Adrenal gland (tissue), 12 donors: Measurements from ENCODE around the gene SARNP. TPM values are rescaled to one million over a fixed set of nuclear protein-coding genes. Genes with fewer than 3 reads are reported as not detected.

Experiments used
- DNase-seq, 7 donors: peaks; one replicate each; pipeline ENCODE4 v3.0.0-alpha.2; 2019 to 2020
- H3K27ac ChIP-seq, 5 donors: fragments of 200-600 bp; sonication (generic) in 4 of 5; 1 replicate in 3 of 5; 2 replicates in 2 of 5; pipeline versions ENCODE4 v1.5.1 to v1.8.0; 2016 to 2020; ENCODE audit warnings: mild to moderate bottlenecking in 1 of 5
- H3K27me3 ChIP-seq: fragments of 200-600 bp; 2 replicates; pipeline ENCODE4 v1.8.0; 2021
- H3K36me3 ChIP-seq, 2 donors: fragments of 200-600 bp; replicated peaks in 1 of 2; 1 replicate in 1 of 2; 2 replicates in 1 of 2; pipeline versions ENCODE4 v1.5.1 to v1.8.0; 2018 to 2022
- H3K4me1 ChIP-seq, 2 donors: fragments of 200-600 bp; replicated peaks in 1 of 2; 1 replicate in 1 of 2; 2 replicates in 1 of 2; pipeline versions ENCODE4 v1.5.1 to v1.8.0; 2018 to 2021
- H3K4me3 ChIP-seq, 4 donors: fragments of 200-600 bp; sonication (generic) in 3 of 4; one replicate each; pipeline ENCODE4 v1.5.1; 2016 to 2018
- H3K9me3 ChIP-seq, 3 donors: fragments of 200-600 bp; sonication (generic) in 1 of 3; replicated peaks in 1 of 3; 1 replicate in 2 of 3; 2 replicates in 1 of 3; pipeline versions ENCODE4 v1.5.1 to v1.8.0; 2016 to 2021
- POLR2A ChIP-seq, 2 donors: fragments of 450-650 bp; IDR thresholded peaks; one replicate each; pipeline ENCODE4 v1.6.1; 2017; ENCODE audit warnings: antibody characterized with exemption in 2 of 2, mild to moderate bottlenecking in 2 of 2, moderate library complexity in 1 of 2
- whole genome bisulfite sequencing, 4 donors: extraction: QIAGEN DNeasy Blood & Tissue Kit in 2 of 4; methylation state at CpG; one replicate each; pipeline versions ENCODE4 v1.1.5 to v1.1.7; 2013 to 2017; 5-methylcytosine and 5-hydroxymethylcytosine counted together
- intact Hi-C, 2 donors: fragments of 100-400 bp; cut with DNase I; formaldehyde crosslinking; loops; one replicate each; pipeline versions ENCODE4 v1.14.1 to v1.15.0; 2022 to 2023
- polyA plus RNA-seq, 3 donors: library from polyadenylated mRNA; stranded (reverse); fragments of 200-250 nt in 2 of 3; fragments of 350-450 nt in 1 of 3; fragmentation: Illumina TruSeq in 1 of 3; extraction: RNeasy Lipid Tissue Mini Kit (QIAGEN cat#74804) in 1 of 3; gene quantifications; one replicate each; pipeline ENCODE4 v1.2.3, GENCODE V29; 2013 to 2014
- total RNA-seq, 9 donors: library from RNA; depleted of rRNA in 4 of 9; stranded (reverse); fragments of >200 nt in 4 of 9; fragments of 120-200 nt in 1 of 9; fragmentation: NEBNext Ultra II Directional in 1 of 9; extraction: Animal tissue kit (Norgen Biotek cat#: 25700) in 1 of 9; gene quantifications; one replicate each; pipeline versions ENCODE4 v1.1.0 to v1.2.4, GENCODE V29; 2013 to 2023
- TF ChIP-seq, protein P1 (sequence below), 6 experiments: fragments of 450-650 bp in 4 of 6; fragments of 200-600 bp in 2 of 6; sonication (generic) in 1 of 6; IDR thresholded peaks; 1 replicate in 5 of 6; 2 replicates in 1 of 6; pipeline versions ENCODE4 v1.5.1 to v1.8.0; 2016 to 2021; ENCODE audit warnings: antibody characterized with exemption in 6 of 6, mild to moderate bottlenecking in 2 of 6, moderate library complexity in 1 of 6
- donor health status: healthy with polysubstance abuse.
- donor health status: Bipolar disorder and iron deficiency.
- donor health status: DM: yes; HTN: yes; CAD: no.
- donor health status: DM: no; HTN: no; CAD: no.
- donor health status: DM: no; HTN: no; CAD: no.
- donor health status: DM: yes; HTN: yes; CAD: no.

The SARNP gene
- total and polyA plus RNA-seq, 12 donors = 23.2 to 148 (median 59.2) TPM

DNA sequence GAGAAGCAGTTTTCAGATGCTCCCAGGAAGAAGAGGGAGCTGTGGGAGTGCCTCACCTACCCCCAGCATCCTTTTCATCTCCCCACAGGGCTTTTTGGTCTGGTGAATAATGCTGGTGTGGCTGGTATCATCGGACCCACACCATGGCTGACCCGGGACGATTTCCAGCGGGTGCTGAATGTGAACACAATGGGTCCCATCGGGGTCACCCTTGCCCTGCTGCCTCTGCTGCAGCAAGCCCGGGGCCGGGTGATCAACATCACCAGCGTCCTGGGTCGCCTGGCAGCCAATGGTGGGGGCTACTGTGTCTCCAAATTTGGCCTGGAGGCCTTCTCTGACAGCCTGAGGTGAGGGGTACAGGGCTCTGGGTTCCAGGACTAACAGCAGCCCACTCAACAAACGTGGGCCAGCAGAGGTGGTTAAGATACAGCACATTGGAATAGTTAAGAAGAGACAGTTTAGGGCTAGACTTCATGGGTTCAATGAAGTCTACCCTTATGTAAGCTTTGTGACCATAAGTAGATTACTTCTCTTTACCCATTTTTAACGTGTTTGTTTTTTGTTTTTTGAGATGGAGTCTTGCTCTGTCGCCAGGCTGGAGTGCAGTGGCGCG lies 95.8 kb downstream of the SARNP start:
- peaks cover 0 to 44% of the 10 kb centered on the region in 2 donors for H3K36me3 ChIP-seq
- no peaks in the 10 kb centered on the region for H3K9me3 ChIP-seq
- H3K4me3 ChIP-seq = no peak overlapping the region
- peak overlapping the region in 3 of 5 donors; percentile 28 to 77 (median 72) for H3K27ac ChIP-seq
- H3K4me1 ChIP-seq = peaks cover 7 to 28% of the 10 kb centered on the region in 2 donors
- H3K27me3 ChIP-seq = no peaks in the 10 kb centered on the region
- DNase-seq = no peak
- intact Hi-C loops = no loop called here
- WGBS, 4 donors = 75 to 79% (median 77%) methylated on average over 6 to 14 of the region's 14 CpGs
- TF ChIP-seq, protein P1, sequence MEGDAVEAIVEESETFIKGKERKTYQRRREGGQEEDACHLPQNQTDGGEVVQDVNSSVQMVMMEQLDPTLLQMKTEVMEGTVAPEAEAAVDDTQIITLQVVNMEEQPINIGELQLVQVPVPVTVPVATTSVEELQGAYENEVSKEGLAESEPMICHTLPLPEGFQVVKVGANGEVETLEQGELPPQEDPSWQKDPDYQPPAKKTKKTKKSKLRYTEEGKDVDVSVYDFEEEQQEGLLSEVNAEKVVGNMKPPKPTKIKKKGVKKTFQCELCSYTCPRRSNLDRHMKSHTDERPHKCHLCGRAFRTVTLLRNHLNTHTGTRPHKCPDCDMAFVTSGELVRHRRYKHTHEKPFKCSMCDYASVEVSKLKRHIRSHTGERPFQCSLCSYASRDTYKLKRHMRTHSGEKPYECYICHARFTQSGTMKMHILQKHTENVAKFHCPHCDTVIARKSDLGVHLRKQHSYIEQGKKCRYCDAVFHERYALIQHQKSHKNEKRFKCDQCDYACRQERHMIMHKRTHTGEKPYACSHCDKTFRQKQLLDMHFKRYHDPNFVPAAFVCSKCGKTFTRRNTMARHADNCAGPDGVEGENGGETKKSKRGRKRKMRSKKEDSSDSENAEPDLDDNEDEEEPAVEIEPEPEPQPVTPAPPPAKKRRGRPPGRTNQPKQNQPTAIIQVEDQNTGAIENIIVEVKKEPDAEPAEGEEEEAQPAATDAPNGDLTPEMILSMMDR (IDR thresholded peaks at IDR 0.05) = no peak
- TF ChIP-seq POLR2A (IDR thresholded peaks at IDR 0.05) = no peak

DNA sequence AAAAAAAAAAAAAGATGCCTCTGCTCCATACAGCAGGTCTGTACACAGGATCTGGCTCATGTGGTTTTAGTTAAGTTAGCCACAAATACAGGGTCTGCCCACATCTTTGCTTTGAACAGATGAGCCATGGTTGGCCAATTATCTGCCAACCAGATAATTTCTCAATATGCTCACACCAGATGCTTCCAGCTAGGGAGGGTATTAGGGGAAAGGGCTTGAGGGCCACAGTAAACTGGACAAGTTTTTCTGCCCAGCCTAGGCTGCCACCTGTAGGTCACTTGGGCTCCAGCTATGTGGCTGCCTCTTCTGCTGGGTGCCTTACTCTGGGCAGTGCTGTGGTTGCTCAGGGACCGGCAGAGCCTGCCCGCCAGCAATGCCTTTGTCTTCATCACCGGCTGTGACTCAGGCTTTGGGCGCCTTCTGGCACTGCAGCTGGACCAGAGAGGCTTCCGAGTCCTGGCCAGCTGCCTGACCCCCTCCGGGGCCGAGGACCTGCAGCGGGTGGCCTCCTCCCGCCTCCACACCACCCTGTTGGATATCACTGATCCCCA lies 96.6 kb downstream of the SARNP start:
- H3K36me3 ChIP-seq = peaks cover 0 to 37% of the 10 kb centered on the region in 2 donors
- no peaks in the 10 kb centered on the region for H3K27me3 ChIP-seq
- no peak overlapping the region for H3K4me3 ChIP-seq
- TF ChIP-seq, protein P1 (IDR thresholded peaks at IDR 0.05) = peak; percentile 28 to 71 (median 64)
- peak in 1 of 2 donors; percentile 16 for TF ChIP-seq POLR2A (IDR thresholded peaks at IDR 0.05)
- intact Hi-C loops = no loop called here
- H3K27ac ChIP-seq = peak overlapping the region in 3 of 5 donors; percentile 38 to 77 (median 72)
- WGBS, 4 donors = 24 to 39% (median 39%) methylated on average over 7 to 9 of the region's 9 CpGs; no CpG with 5 or more reads in 1 of the 4 donors
- peak; percentile 78 to 96 (median 93) for DNase-seq
- H3K9me3 ChIP-seq = no peaks in the 10 kb centered on the region
- peaks cover 7 to 25% of the 10 kb centered on the region in 2 donors for H3K4me1 ChIP-seq

DNA sequence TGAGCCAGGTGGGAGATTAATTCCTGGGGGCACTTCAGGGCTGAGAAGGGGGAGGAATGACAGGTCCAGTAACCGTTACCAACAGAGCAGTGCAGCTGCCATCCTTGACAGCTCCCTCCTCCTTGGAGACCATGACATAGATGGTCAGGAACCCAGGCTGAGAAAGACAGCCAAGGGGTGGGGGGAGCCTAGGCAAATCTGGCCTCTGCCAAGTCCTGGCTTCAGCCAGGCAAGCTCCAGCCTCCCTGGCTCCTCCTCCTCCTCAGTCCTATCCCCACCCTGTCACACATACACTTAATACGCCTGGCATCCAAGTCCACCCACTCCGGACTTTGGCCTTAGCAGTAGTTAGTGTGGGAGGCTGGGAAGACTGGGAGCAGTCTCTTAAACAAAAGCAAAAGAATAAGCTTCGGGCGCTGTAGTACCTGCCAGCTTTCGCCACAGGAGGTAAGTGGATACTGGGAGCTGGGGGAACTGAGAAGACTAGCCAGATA lies 97.4 kb downstream of the SARNP start, which contains the start of gene RDH5:
Gene RDH5, plus strand, starts transcription at position 323 of the 494 bp plus-strand sequence. CDS start 792 bp downstream, outside the sequence.
- no peak within 1 kb of the TSS for H3K4me3 ChIP-seq
- H3K27me3 ChIP-seq = no peaks in the 10 kb centered on the region
- intact Hi-C loops = no loop called here
- TF ChIP-seq POLR2A (IDR thresholded peaks at IDR 0.05) = no peak
- no peaks in the 10 kb centered on the region for H3K9me3 ChIP-seq
- WGBS, 4 donors = 72 to 85% (median 81%) methylated on average over 5 to 6 of the region's 6 CpGs
- peak in 1 of 7 donors; percentile 54 for DNase-seq
- peaks cover 0 to 29% of the 10 kb centered on the region in 2 donors for H3K36me3 ChIP-seq
- peaks cover 12 to 31% of the 10 kb centered on the region in 2 donors for H3K4me1 ChIP-seq
- H3K27ac ChIP-seq = peak within 1 kb of the TSS in 4 of 5 donors; percentile 20 to 77 (median 55)

DNA sequence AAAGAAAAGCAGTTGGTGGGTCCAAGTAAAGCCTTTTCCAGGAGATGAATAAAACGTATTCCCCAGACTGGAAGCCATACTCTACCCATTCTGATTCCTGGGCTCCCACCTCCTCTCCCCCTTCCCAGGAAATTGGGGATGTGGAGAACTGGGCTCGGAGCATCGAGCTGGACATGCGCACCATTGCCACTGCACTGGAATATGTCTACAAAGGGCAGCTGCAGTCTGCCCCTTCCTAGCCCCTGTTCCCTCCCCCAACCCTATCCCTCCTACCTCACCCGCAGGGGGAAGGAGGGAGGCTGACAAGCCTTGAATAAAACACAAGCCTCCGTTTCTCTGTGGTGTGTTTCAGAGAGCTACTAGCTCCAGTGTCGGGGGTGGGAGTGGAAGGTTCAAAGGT lies 98.2 kb downstream of the SARNP start:
- Histone ChIP-seq H3K36me3 (peaks cover 0 to 21% of the 10 kb centered on the region in 2 donors), H3K27ac (peak overlapping the region in 2 of 5 donors; percentile 65 to 72), H3K27me3 (no peaks in the 10 kb centered on the region), H3K9me3 (no peaks in the 10 kb centered on the region), H3K4me1 (peaks cover 13 to 31% of the 10 kb centered on the region in 2 donors), H3K4me3 (no peak overlapping the region)
- 84 to 88% (median 86%) methylated on average over 6 to 7 of the region's 7 CpGs for WGBS, 4 donors
- no peak for DNase-seq
- TF ChIP-seq, protein P1 (IDR thresholded peaks at IDR 0.05) = no peak
- TF ChIP-seq POLR2A (IDR thresholded peaks at IDR 0.05) = no peak
- intact Hi-C loops = loop anchor here in 1 of 2 donors (5.0 kb wide), 1 partner anchor 62 kb away; no protein-coding TSS in a partner anchor
